Measurements from ENCODE around the gene HOXB8. TPM values are rescaled to one million over a fixed set of nuclear protein-coding genes. Genes with fewer than 3 reads are reported as not detected.

HOXB8 gene
- total RNA-seq, 1 donor from 2014 or later: not detected

- no peaks in the 10 kb centered on the region for H3K9me3 ChIP-seq (ENCODE audit: control insufficient read depth in 3 of 3, low read length in 3 of 3)
- H3K4me3 ChIP-seq (ENCODE audit: low read length in 3 of 3): peak overlapping the region; percentile 11 to 69 (median 58)
- H3K27ac ChIP-seq (ENCODE audit: low read depth, low read length): peak overlapping the region; percentile 9
- H3K9ac ChIP-seq (ENCODE audit: low read depth in 1 of 3, low read length in 3 of 3): peak overlapping the region in 2 of 3 donors; percentile 28 to 36
- H3K4me1 ChIP-seq (ENCODE audit: control insufficient read depth in 3 of 3, insufficient read depth in 3 of 3, low read length in 3 of 3): peaks cover 0 to 7% (median 0%) of the 10 kb centered on the region in 3 donors
- H3K27me3 ChIP-seq (ENCODE audit: control insufficient read depth in 3 of 3, insufficient read depth in 3 of 3, low read length in 3 of 3): peaks cover 86 to 94% (median 93%) of the 10 kb centered on the region in 3 donors
- no peaks in the 10 kb centered on the region for H3K36me3 ChIP-seq (ENCODE audit: control insufficient read depth in 3 of 3, insufficient read depth in 3 of 3, low read length in 3 of 3)
These were observed 10.9 kb downstream of the HOXB8 start for GRCh38 chr17:48603959-48604769.

GRCh38 chr17:48601539-48602425 lies 13.3 kb downstream of the HOXB8 start:
- H3K27me3 ChIP-seq (ENCODE audit: control insufficient read depth in 3 of 3, insufficient read depth in 3 of 3, low read length in 3 of 3): peaks cover 95 to 99% (median 96%) of the 10 kb centered on the region in 3 donors
- no peak overlapping the region for H3K4me3 ChIP-seq (ENCODE audit: low read length in 3 of 3)
- H3K9me3 ChIP-seq (ENCODE audit: control insufficient read depth in 3 of 3, low read length in 3 of 3): no peaks in the 10 kb centered on the region
- H3K27ac ChIP-seq (ENCODE audit: low read depth, low read length): no peak overlapping the region
- H3K4me1 ChIP-seq (ENCODE audit: control insufficient read depth in 3 of 3, insufficient read depth in 3 of 3, low read length in 3 of 3): peaks cover 11 to 18% (median 12%) of the 10 kb centered on the region in 3 donors
- no peaks in the 10 kb centered on the region for H3K36me3 ChIP-seq (ENCODE audit: control insufficient read depth in 3 of 3, insufficient read depth in 3 of 3, low read length in 3 of 3)
- no peak overlapping the region for H3K9ac ChIP-seq (ENCODE audit: low read depth in 1 of 3, low read length in 3 of 3)

GRCh38 chr17:48601207-48601538 lies 13.9 kb downstream of the HOXB8 start:
- peaks cover 95 to 99% (median 96%) of the 10 kb centered on the region in 3 donors for H3K27me3 ChIP-seq (ENCODE audit: control insufficient read depth in 3 of 3, insufficient read depth in 3 of 3, low read length in 3 of 3)
- H3K9me3 ChIP-seq (ENCODE audit: control insufficient read depth in 3 of 3, low read length in 3 of 3): no peaks in the 10 kb centered on the region
- no peak overlapping the region for H3K9ac ChIP-seq (ENCODE audit: low read depth in 1 of 3, low read length in 3 of 3)

GRCh38 chr17:48600244-48601098 lies 14.6 kb downstream of the HOXB8 start:
- peaks cover 94 to 98% (median 96%) of the 10 kb centered on the region in 3 donors for H3K27me3 ChIP-seq (ENCODE audit: control insufficient read depth in 3 of 3, insufficient read depth in 3 of 3, low read length in 3 of 3)
- H3K4me3 ChIP-seq (ENCODE audit: low read length in 3 of 3): no peak overlapping the region
- H3K36me3 ChIP-seq (ENCODE audit: control insufficient read depth in 3 of 3, insufficient read depth in 3 of 3, low read length in 3 of 3): no peaks in the 10 kb centered on the region
- H3K9me3 ChIP-seq (ENCODE audit: control insufficient read depth in 3 of 3, low read length in 3 of 3): no peaks in the 10 kb centered on the region
- no peak overlapping the region for H3K9ac ChIP-seq (ENCODE audit: low read depth in 1 of 3, low read length in 3 of 3)
- no peak overlapping the region for H3K27ac ChIP-seq (ENCODE audit: low read depth, low read length)
- H3K4me1 ChIP-seq (ENCODE audit: control insufficient read depth in 3 of 3, insufficient read depth in 3 of 3, low read length in 3 of 3): peaks cover 12 to 21% (median 15%) of the 10 kb centered on the region in 3 donors

More at GRCh38 chr17:48601207-48601538, 13.9 kb downstream of the HOXB8 start:
- H3K36me3 ChIP-seq (ENCODE audit: control insufficient read depth in 3 of 3, insufficient read depth in 3 of 3, low read length in 3 of 3): no peaks in the 10 kb centered on the region
- no peak overlapping the region for H3K4me3 ChIP-seq (ENCODE audit: low read length in 3 of 3)
- H3K27ac ChIP-seq (ENCODE audit: low read depth, low read length): no peak overlapping the region
- peaks cover 12 to 18% (median 14%) of the 10 kb centered on the region in 3 donors for H3K4me1 ChIP-seq (ENCODE audit: control insufficient read depth in 3 of 3, insufficient read depth in 3 of 3, low read length in 3 of 3)

- Histone ChIP-seq H3K4me1 (ENCODE audit: control insufficient read depth in 3 of 3, insufficient read depth in 3 of 3, low read length in 3 of 3) (peaks cover 9 to 21% (median 16%) of the 10 kb centered on the region in 3 donors), H3K9ac (ENCODE audit: low read depth in 1 of 3, low read length in 3 of 3) (no peak overlapping the region), H3K4me3 (ENCODE audit: low read length in 3 of 3) (no peak overlapping the region), H3K36me3 (ENCODE audit: control insufficient read depth in 3 of 3, insufficient read depth in 3 of 3, low read length in 3 of 3) (no peaks in the 10 kb centered on the region), H3K9me3 (ENCODE audit: control insufficient read depth in 3 of 3, low read length in 3 of 3) (no peaks in the 10 kb centered on the region), H3K27ac (ENCODE audit: low read depth, low read length) (no peak overlapping the region), H3K27me3 (ENCODE audit: control insufficient read depth in 3 of 3, insufficient read depth in 3 of 3, low read length in 3 of 3) (peaks cover 94 to 98% (median 98%) of the 10 kb centered on the region in 3 donors)
These were observed 15.7 kb downstream of the HOXB8 start for GRCh38 chr17:48599354-48599753.

- no peak overlapping the region for H3K27ac ChIP-seq (ENCODE audit: low read depth, low read length)
- no peaks in the 10 kb centered on the region for H3K9me3 ChIP-seq (ENCODE audit: control insufficient read depth in 3 of 3, low read length in 3 of 3)
- H3K9ac ChIP-seq (ENCODE audit: low read depth in 1 of 3, low read length in 3 of 3): no peak overlapping the region
- peak overlapping the region in 1 of 3 donors; percentile 66 for H3K4me3 ChIP-seq (ENCODE audit: low read length in 3 of 3)
- peaks cover 95 to 98% (median 97%) of the 10 kb centered on the region in 3 donors for H3K27me3 ChIP-seq (ENCODE audit: control insufficient read depth in 3 of 3, insufficient read depth in 3 of 3, low read length in 3 of 3)
- H3K4me1 ChIP-seq (ENCODE audit: control insufficient read depth in 3 of 3, insufficient read depth in 3 of 3, low read length in 3 of 3): peaks cover 9 to 23% (median 21%) of the 10 kb centered on the region in 3 donors
- no peaks in the 10 kb centered on the region for H3K36me3 ChIP-seq (ENCODE audit: control insufficient read depth in 3 of 3, insufficient read depth in 3 of 3, low read length in 3 of 3)
These were observed 16.4 kb downstream of the HOXB8 start for GRCh38 chr17:48598736-48599135.

GRCh38 chr17:48597778-48598631 lies 17.1 kb downstream of the HOXB8 start:
- no peaks in the 10 kb centered on the region for H3K9me3 ChIP-seq (ENCODE audit: control insufficient read depth in 3 of 3, low read length in 3 of 3)
- H3K27ac ChIP-seq (ENCODE audit: low read depth, low read length): no peak overlapping the region
- no peaks in the 10 kb centered on the region for H3K36me3 ChIP-seq (ENCODE audit: control insufficient read depth in 3 of 3, insufficient read depth in 3 of 3, low read length in 3 of 3)
- peaks cover 13 to 29% (median 27%) of the 10 kb centered on the region in 3 donors for H3K4me1 ChIP-seq (ENCODE audit: control insufficient read depth in 3 of 3, insufficient read depth in 3 of 3, low read length in 3 of 3)
- peaks cover 94 to 97% (median 95%) of the 10 kb centered on the region in 3 donors for H3K27me3 ChIP-seq (ENCODE audit: control insufficient read depth in 3 of 3, insufficient read depth in 3 of 3, low read length in 3 of 3)
- peak overlapping the region; percentile 50 to 68 (median 62) for H3K9ac ChIP-seq (ENCODE audit: low read depth in 1 of 3, low read length in 3 of 3)
- peak overlapping the region; percentile 61 to 66 (median 63) for H3K4me3 ChIP-seq (ENCODE audit: low read length in 3 of 3)

GRCh38 chr17:48597528-48597777 lies 17.6 kb downstream of the HOXB8 start:
- Histone ChIP-seq H3K4me1 (ENCODE audit: control insufficient read depth in 3 of 3, insufficient read depth in 3 of 3, low read length in 3 of 3) (peaks cover 12 to 30% (median 28%) of the 10 kb centered on the region in 3 donors), H3K27ac (ENCODE audit: low read depth, low read length) (no peak overlapping the region), H3K36me3 (ENCODE audit: control insufficient read depth in 3 of 3, insufficient read depth in 3 of 3, low read length in 3 of 3) (no peaks in the 10 kb centered on the region), H3K9ac (ENCODE audit: low read depth in 1 of 3, low read length in 3 of 3) (peak overlapping the region; percentile 50 to 68 (median 62)), H3K4me3 (ENCODE audit: low read length in 3 of 3) (peak overlapping the region; percentile 61 to 66 (median 63)), H3K27me3 (ENCODE audit: control insufficient read depth in 3 of 3, insufficient read depth in 3 of 3, low read length in 3 of 3) (peaks cover 89 to 94% (median 93%) of the 10 kb centered on the region in 3 donors), H3K9me3 (ENCODE audit: control insufficient read depth in 3 of 3, low read length in 3 of 3) (no peaks in the 10 kb centered on the region)

All from skeletal muscle tissue (tissue), 4 donors.